MM.1S (cell line): ENCODE data around the gene TRIM66.

Experiments
- CTCF ChIP-seq: fragments of 300-600 bp; sonication (generic); IDR thresholded peaks from 2 replicates; pipeline ENCODE4 v1.5.1; 2016; ENCODE audit warnings: antibody characterized with exemption, low read length, mixed read lengths
- EZH2 ChIP-seq: fragments of 300-600 bp; sonication (generic); optimal IDR thresholded peaks from 2 replicates; pipeline ENCODE3; 2017; ENCODE audit warnings: low read depth, mild to moderate bottlenecking, antibody characterized with exemption, low read length, mixed read lengths
- EZH2phosphoT487 ChIP-seq: fragments of 300-600 bp; sonication (generic); IDR thresholded peaks from 2 replicates; pipeline ENCODE4 v1.6.1; 2018; ENCODE audit warnings: antibody characterized with exemption, low read length

GRCh38 chr11:8729067-8729466, 46.6 kb upstream of the TRIM66 start:
- no peak for TF ChIP-seq CTCF
- no peak for TF ChIP-seq EZH2
- TF ChIP-seq EZH2phosphoT487: no peak
